HepG2 (cell line): ENCODE measurements around the gene HTATIP2. TPM values are rescaled to one million over a fixed set of nuclear protein-coding genes. Genes with fewer than 3 reads are reported as not detected.

Experiments
- ATAC-seq: fragments of 200-7000 bp; cut with Tn5 transposase; 3 replicates; pipeline ENCODE4 v1.9.1; 2020; ENCODE audit warnings: mild to moderate bottlenecking, moderate library complexity
- BruUV-seq: library from RNA; stranded (reverse); fragments of 400-500 nt; replicated peaks from 2 replicates; lab custom pipeline; 2021; lab: Mats Ljungman, UMichigan
- CTCF ChIA-PET: fragments of 300-600 bp; formaldehyde crosslinking; extraction: SDS; loops from one replicate; lab custom pipeline; 2021; ENCODE audit warnings: low total read pairs, inconsistent platforms, low intra/inter-chr PET ratio; lab: Yijun Ruan, JAX
- POLR2A ChIA-PET: fragments of 350-600 bp; sonication (Branson Sonifier 250); formaldehyde crosslinking; loops from one replicate; lab custom pipeline; 2020; ENCODE audit warnings: antibody characterized with exemption, inconsistent platforms; lab: Yijun Ruan, JAX
- DNase-seq: peaks from one replicate; pipeline ENCODE4 v3.0.0-alpha.2; 2015; ENCODE audit warnings: low spot score
- FAIRE-seq: peaks from 3 replicates; lab custom pipeline; 2011; peaks lifted over from hg19 to GRCh38; lab: Jason Lieb, UNC
- H2AFZ ChIP-seq: one replicate; pipeline ENCODE4 v1.6.1; 2011; ENCODE audit warnings: low read length, inconsistent platforms
- H3K27ac ChIP-seq: fragments of 300-600 bp; 3 replicates; pipeline ENCODE4 v1.8.0; 2011; ENCODE audit warnings: mixed run types, mild to moderate bottlenecking, mixed read lengths, low read length, inconsistent platforms; ENCODE audit not compliant: insufficient read depth; ENCODE audit errors: extremely low read length
- H3K27me3 ChIP-seq, 2 experiments: fragments of 200-600 bp in 1 of 2; 2 replicates in 1 of 2; 3 replicates in 1 of 2; pipeline versions ENCODE4 v1.6.0 to v1.8.0; 2011; ENCODE audit warnings: low read length in 2 of 2, mild to moderate bottlenecking in 2 of 2, moderate library complexity in 2 of 2, inconsistent platforms in 1 of 2; ENCODE audit not compliant: insufficient read depth in 2 of 2, control insufficient read depth in 1 of 2
- H3K36me3 ChIP-seq, 2 experiments: fragments of 200-600 bp in 1 of 2; replicated peaks in 1 of 2; 2 replicates in 1 of 2; 3 replicates in 1 of 2; pipeline versions ENCODE4 v1.5.1 to v1.8.0; 2011; ENCODE audit warnings: low read length in 2 of 2, inconsistent platforms in 1 of 2; ENCODE audit not compliant: insufficient read depth in 2 of 2, control insufficient read depth in 1 of 2
- H3K4me1 ChIP-seq: 2 replicates; pipeline ENCODE4 v1.5.1; 2012; ENCODE audit warnings: low read length, inconsistent platforms; ENCODE audit not compliant: insufficient read depth
- H3K4me2 ChIP-seq: 2 replicates; pipeline ENCODE4 v1.6.0; 2011; ENCODE audit warnings: low read depth, low read length, inconsistent platforms
- H3K4me3 ChIP-seq, 3 experiments: fragments of 200-600 bp in 1 of 3; sonication (generic), shearing (Covaris generic) in 1 of 3; replicated peaks in 1 of 3; 2 replicates each; pipeline ENCODE4 v1.5.1; 2011 to 2016; ENCODE audit warnings: low read length in 3 of 3, inconsistent platforms in 2 of 3, low read depth in 2 of 3, mild to moderate bottlenecking in 2 of 3, control low read depth in 1 of 3, mixed read lengths in 1 of 3; ENCODE audit not compliant: insufficient read depth in 1 of 3
- H3K79me2 ChIP-seq: one replicate; pipeline ENCODE4 v1.6.1; 2011; ENCODE audit warnings: low read length, inconsistent platforms; ENCODE audit not compliant: insufficient read depth
- H3K9ac ChIP-seq: 2 replicates; pipeline ENCODE4 v1.6.0; 2011; ENCODE audit warnings: mild to moderate bottlenecking, low read depth, low read length, inconsistent platforms; ENCODE audit not compliant: insufficient read depth
- H3K9me3 ChIP-seq: 2 replicates; pipeline ENCODE4 v1.5.1; 2012; ENCODE audit warnings: mild to moderate bottlenecking, low read length
- H4K20me1 ChIP-seq: 2 replicates; pipeline ENCODE4 v1.6.0; 2011; ENCODE audit warnings: inconsistent platforms, mild to moderate bottlenecking, low read length, moderate library complexity; ENCODE audit not compliant: insufficient read depth
- GATAD1 ChIP-seq: IDR thresholded peaks from 2 replicates; pipeline ENCODE4 v1.6.1; 2016; ENCODE audit warnings: missing genetic modification reagents, missing compliant biosample characterization
- HDAC2 ChIP-seq: sonication (generic); formaldehyde crosslinking; IDR thresholded peaks from 2 replicates; pipeline ENCODE4 v1.4.0; 2020; ENCODE audit warnings: missing genetic modification reagents
- HOXA3 ChIP-seq: sonication (generic); formaldehyde crosslinking; IDR thresholded peaks from 2 replicates; pipeline ENCODE4 v1.5.0; 2020; ENCODE audit warnings: missing genetic modification reagents
- MAFF ChIP-seq: IDR thresholded peaks from 2 replicates; pipeline ENCODE4 v1.6.1; 2011; ENCODE audit warnings: low read depth, low read length, improper control_type of control experiment
- MAFK ChIP-seq, 2 experiments: IDR thresholded peaks in 1 of 2; conservative IDR thresholded peaks in 1 of 2; 2 replicates each; pipeline ENCODE4 v1.6.1; 2011; ENCODE audit warnings: improper control_type of control experiment in 2 of 2, low read length in 2 of 2
- NFE2L2 ChIP-seq: fragments of 150-350 bp; IDR thresholded peaks from 2 replicates; pipeline ENCODE4 v1.6.1; 2014; ENCODE audit warnings: low read length
- RBM39 ChIP-seq: fragments of 200-400 bp; formaldehyde crosslinking; IDR thresholded peaks from one replicate; pipeline ENCODE4 v1.6.1; 2018; ENCODE audit warnings: antibody characterized with exemption, mild to moderate bottlenecking, low read depth, low read length; ENCODE audit not compliant: poor library complexity, severe bottlenecking
- SIN3B ChIP-seq: fragments of 150-350 bp; IDR thresholded peaks from 2 replicates; pipeline ENCODE4 v1.6.1; 2014; ENCODE audit warnings: low read length
- ZFP82 ChIP-seq: sonication (generic); formaldehyde crosslinking; IDR thresholded peaks from 2 replicates; pipeline ENCODE4 v1.5.1; 2020; ENCODE audit warnings: mild to moderate bottlenecking, missing genetic modification reagents, borderline replicate concordance
- ZFX ChIP-seq: sonication (generic); formaldehyde crosslinking; IDR thresholded peaks from 2 replicates; pipeline ENCODE4 v1.4.0; 2020; ENCODE audit warnings: mild to moderate bottlenecking, low read depth, missing genetic modification reagents, moderate library complexity
- ZMYM2 ChIP-seq: sonication (generic); formaldehyde crosslinking; IDR thresholded peaks from 2 replicates; pipeline ENCODE4 v1.8.0; 2022; ENCODE audit warnings: mild to moderate bottlenecking, missing genetic modification reagents
- ZNF251 ChIP-seq: sonication (generic); formaldehyde crosslinking; IDR thresholded peaks from 2 replicates; pipeline ENCODE4 v1.9.0; 2021; ENCODE audit warnings: mild to moderate bottlenecking, missing genetic modification reagents
- ZNF589 ChIP-seq: sonication (generic); formaldehyde crosslinking; conservative IDR thresholded peaks from 2 replicates; pipeline ENCODE4 v1.8.0; 2022; ENCODE audit warnings: mild to moderate bottlenecking, moderate library complexity, missing genetic modification reagents
- WGBS: methylation state at CpG from one replicate; pipeline ENCODE4 v1.1.6; 2017; ENCODE audit warnings: low lambda C conversion rate; 5-methylcytosine and 5-hydroxymethylcytosine counted together
- in situ Hi-C: cut with HindIII; loops from 2 replicates; pipeline ENCODE4 v1.10.0; 2017; ENCODE audit warnings: low pct_unique_long_range_greater_than_20kb; ENCODE audit not compliant: extremely low pct_ligation_motif_present
- intact Hi-C: fragments of 100-400 bp; cut with micrococcal nuclease; formaldehyde crosslinking; loops from one replicate; pipeline ENCODE4 v1.10.0; 2022; ENCODE audit not compliant: unreplicated experiment
- polyA plus RNA-seq, 8 experiments: library from polyadenylated mRNA; depleted of rRNA in 3 of 8; stranded (reverse) in 7 of 8; unstranded in 1 of 8; fragments of >200 nt; fragmentation: Illumina TruSeq in 4 of 8; extraction: Trizol in 4 of 8; gene quantifications; 2 replicates each; pipeline versions ENCODE4 v1.2.1 to v1.2.3, GENCODE V29; 2011 to 2016; ENCODE audit warnings: low read depth in 4 of 8, missing spikeins in 1 of 8, mixed read lengths in 1 of 8; ENCODE audit not compliant: insufficient read depth in 1 of 8
- total RNA-seq, 5 experiments: library from RNA; depleted of rRNA; stranded (reverse); fragments of >200 nt; fragmentation: Illumina TruSeq; extraction: Trizol; gene quantifications; 2 replicates each; pipeline ENCODE4 v1.2.3, GENCODE V29; 2016; ENCODE audit warnings: low read depth in 1 of 5
- TF ChIP-seq, protein P1 (sequence below): fragments of 450-650 bp; IDR thresholded peaks from 2 replicates; pipeline ENCODE4 v1.6.1; 2016
- TF ChIP-seq, protein P2 (sequence below): sonication (generic); formaldehyde crosslinking; IDR thresholded peaks from 2 replicates; pipeline ENCODE4 v1.8.1; 2023; ENCODE audit warnings: mild to moderate bottlenecking, moderate library complexity, missing genetic modification reagents
- TF ChIP-seq, protein P3 (sequence below): sonication (generic); formaldehyde crosslinking; IDR thresholded peaks from 2 replicates; pipeline ENCODE4 v1.5.0; 2020; ENCODE audit warnings: missing genetic modification reagents
- TF ChIP-seq, protein P4 (sequence below): sonication (generic); formaldehyde crosslinking; IDR thresholded peaks from 2 replicates; pipeline ENCODE4 v1.4.0; 2020; ENCODE audit warnings: mild to moderate bottlenecking, low read depth, missing genetic modification reagents

HTATIP2 gene
- total and polyA plus RNA-seq, 2 of the 13 experiments (the other 11 are each of a cell fraction or from before 2014, with no cell fraction given) = not detected

DNA sequence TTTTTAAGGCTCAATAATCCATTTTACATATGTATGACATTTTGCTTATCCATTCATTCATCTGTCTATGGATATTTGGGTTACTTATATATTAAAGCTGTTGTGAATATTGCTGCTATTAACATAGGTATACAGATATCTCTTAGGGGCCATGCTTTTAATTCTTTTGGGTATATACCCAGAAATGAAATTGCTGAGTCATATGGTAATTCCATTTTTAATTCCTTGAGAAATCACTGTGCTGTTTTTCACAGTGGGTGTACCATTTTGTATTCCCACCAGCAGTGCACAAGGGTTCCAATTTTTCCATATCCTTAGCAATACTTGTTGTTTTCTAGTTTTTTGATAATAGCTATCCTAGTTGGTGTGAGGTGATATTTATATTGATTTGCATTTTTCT lies 43.0 kb downstream of the HTATIP2 start:
- BruUV-seq = no TSS peak

DNA sequence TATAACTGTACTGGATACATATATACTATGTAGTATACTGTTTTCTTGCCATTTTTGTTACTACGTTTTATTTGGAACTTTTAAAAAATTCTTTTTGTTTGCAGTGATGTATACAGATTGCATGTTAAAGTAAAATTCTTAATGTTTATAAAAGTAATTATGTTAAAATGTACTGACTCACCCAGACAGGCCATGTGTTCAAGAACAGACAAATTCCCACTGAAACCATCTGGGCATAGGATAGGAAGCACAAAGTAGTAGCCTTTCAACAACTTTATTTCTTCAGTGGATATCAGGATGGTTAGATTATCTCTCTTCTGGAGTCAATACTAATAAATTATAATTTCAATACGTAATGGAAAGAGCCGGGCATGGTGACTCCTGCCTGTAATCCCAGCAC lies 43.8 kb downstream of the HTATIP2 start:
- H3K36me3 ChIP-seq = peaks cover 1 to 46% of the 10 kb centered on the region in 2 experiments; a peak in 3 of 5 replicates
- in situ Hi-C loops = no loop called here
- 60% methylated on average over 3 of the region's 3 CpGs for WGBS
- no peaks in the 10 kb centered on the region for H3K79me2 ChIP-seq
- intact Hi-C loops = no loop called here
- H3K27me3 ChIP-seq = no peaks in the 10 kb centered on the region
- H3K9me3 ChIP-seq = no peaks in the 10 kb centered on the region
- DNase-seq = no peak
- ChIA-PET POLR2A (no interaction called here), CTCF (no interaction called here)
- H3K4me3 ChIP-seq = no peak overlapping the region
- H3K9ac ChIP-seq = no peak overlapping the region
- no peaks in the 10 kb centered on the region for H4K20me1 ChIP-seq
- no peak for FAIRE-seq
- H3K27ac ChIP-seq = no peak overlapping the region
- no peaks in the 10 kb centered on the region for H3K4me1 ChIP-seq
- no peak overlapping the region for H2AFZ ChIP-seq
- no TSS peak for BruUV-seq
- no peak overlapping the region for H3K4me2 ChIP-seq
- ATAC-seq = no peak
- no peak for TF ChIP-seq ZNF589 (CRISPR knock-in tag)
- no peak for TF ChIP-seq HDAC2 (CRISPR knock-in tag)
- TF ChIP-seq ZFX = no peak
- TF ChIP-seq, protein P1, sequence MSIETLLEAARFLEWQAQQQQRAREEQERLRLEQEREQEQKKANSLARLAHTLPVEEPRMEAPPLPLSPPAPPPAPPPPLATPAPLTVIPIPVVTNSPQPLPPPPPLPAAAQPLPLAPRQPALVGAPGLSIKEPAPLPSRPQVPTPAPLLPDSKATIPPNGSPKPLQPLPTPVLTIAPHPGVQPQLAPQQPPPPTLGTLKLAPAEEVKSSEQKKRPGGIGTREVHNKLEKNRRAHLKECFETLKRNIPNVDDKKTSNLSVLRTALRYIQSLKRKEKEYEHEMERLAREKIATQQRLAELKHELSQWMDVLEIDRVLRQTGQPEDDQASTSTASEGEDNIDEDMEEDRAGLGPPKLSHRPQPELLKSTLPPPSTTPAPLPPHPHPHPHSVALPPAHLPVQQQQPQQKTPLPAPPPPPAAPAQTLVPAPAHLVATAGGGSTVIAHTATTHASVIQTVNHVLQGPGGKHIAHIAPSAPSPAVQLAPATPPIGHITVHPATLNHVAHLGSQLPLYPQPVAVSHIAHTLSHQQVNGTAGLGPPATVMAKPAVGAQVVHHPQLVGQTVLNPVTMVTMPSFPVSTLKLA = no peak
- TF ChIP-seq HOXA3 (CRISPR knock-in tag) = no peak
- TF ChIP-seq, protein P2, sequence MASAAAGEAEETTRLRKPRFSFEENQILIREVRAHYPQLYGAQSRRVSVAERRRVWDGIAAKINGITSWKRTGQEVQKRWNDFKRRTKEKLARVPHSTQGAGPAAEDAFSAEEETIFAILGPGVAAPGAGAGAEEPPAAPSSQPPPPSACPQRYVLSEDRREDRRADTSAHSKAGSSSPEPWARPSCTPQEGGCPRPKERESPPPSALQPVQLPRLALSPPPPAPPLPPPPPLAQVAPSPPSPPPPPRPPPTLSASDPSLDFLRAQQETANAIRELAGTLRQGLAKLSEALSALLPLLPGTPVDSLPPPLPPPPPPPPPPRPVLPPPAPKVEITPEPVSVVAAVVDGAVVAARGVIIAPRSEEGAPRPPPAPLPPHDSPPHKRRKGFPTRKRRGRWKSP (CRISPR knock-in tag) = no peak
- TF ChIP-seq RBM39 = no peak
- no peak for TF ChIP-seq ZMYM2 (CRISPR knock-in tag)
- TF ChIP-seq, protein P3, sequence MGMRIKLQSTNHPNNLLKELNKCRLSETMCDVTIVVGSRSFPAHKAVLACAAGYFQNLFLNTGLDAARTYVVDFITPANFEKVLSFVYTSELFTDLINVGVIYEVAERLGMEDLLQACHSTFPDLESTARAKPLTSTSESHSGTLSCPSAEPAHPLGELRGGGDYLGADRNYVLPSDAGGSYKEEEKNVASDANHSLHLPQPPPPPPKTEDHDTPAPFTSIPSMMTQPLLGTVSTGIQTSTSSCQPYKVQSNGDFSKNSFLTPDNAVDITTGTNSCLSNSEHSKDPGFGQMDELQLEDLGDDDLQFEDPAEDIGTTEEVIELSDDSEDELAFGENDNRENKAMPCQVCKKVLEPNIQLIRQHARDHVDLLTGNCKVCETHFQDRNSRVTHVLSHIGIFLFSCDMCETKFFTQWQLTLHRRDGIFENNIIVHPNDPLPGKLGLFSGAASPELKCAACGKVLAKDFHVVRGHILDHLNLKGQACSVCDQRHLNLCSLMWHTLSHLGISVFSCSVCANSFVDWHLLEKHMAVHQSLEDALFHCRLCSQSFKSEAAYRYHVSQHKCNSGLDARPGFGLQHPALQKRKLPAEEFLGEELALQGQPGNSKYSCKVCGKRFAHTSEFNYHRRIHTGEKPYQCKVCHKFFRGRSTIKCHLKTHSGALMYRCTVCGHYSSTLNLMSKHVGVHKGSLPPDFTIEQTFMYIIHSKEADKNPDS = no peak
- TF ChIP-seq GATAD1 = no peak
- TF ChIP-seq, protein P4, sequence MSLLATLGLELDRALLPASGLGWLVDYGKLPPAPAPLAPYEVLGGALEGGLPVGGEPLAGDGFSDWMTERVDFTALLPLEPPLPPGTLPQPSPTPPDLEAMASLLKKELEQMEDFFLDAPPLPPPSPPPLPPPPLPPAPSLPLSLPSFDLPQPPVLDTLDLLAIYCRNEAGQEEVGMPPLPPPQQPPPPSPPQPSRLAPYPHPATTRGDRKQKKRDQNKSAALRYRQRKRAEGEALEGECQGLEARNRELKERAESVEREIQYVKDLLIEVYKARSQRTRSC (CRISPR knock-in tag) = no peak
- TF ChIP-seq ZNF251 (CRISPR knock-in tag) = no peak

More for the DNA sequence above, 43.0 kb downstream of the HTATIP2 start:
- Histone ChIP-seq H2AFZ (no peak overlapping the region), H3K79me2 (no peaks in the 10 kb centered on the region), H3K9ac (no peak overlapping the region), H3K4me3 (no peak overlapping the region), H3K36me3 (peaks cover 1 to 44% of the 10 kb centered on the region in 2 experiments; a peak in 3 of 5 replicates), H4K20me1 (no peaks in the 10 kb centered on the region), H3K9me3 (no peaks in the 10 kb centered on the region), H3K4me1 (no peaks in the 10 kb centered on the region), H3K4me2 (no peak overlapping the region), H3K27me3 (no peaks in the 10 kb centered on the region), H3K27ac (no peak overlapping the region)
- ATAC-seq = no peak
- POLR2A ChIA-PET = no interaction called here
- TF ChIP-seq SIN3B = no peak
- TF ChIP-seq ZFP82 (CRISPR knock-in tag) = no peak
- TF ChIP-seq MAFK (conservative IDR thresholded peaks at IDR 0.05 in 1 of 2, IDR thresholded peaks at IDR 0.05 in 1 of 2; ENCODE audit: low read length in 2 of 2) = peak; percentile 51 to 57
- peak; percentile 44; the same call in 1 of the 2 replicates for TF ChIP-seq MAFF
- peak; percentile 74 for TF ChIP-seq NFE2L2
- CTCF ChIA-PET = no interaction called here
- no peak for FAIRE-seq
- no peak for DNase-seq
- intact Hi-C loops = no loop called here
- in situ Hi-C loops = no loop called here
